B cell (primary cell): Measurements from ENCODE around the gene SRD5A1. TPM values are rescaled to one million over a fixed set of nuclear protein-coding genes. Genes with fewer than 3 reads are reported as not detected.
"Not testable (repeated sequence)": the region's sequence is repeated elsewhere in the genome, so short reads cannot be mapped to it uniquely, and the experiment has no call there.

Source experiments
- ATAC-seq: fragments of 200-7000 bp; cut with Tn5 transposase; one replicate; pipeline ENCODE4 v1.10.0; 2021; ENCODE audit warnings: low read depth, mild to moderate bottlenecking, moderate number of reproducible peaks, moderate library complexity
- CTCF ChIA-PET: fragments of 350-600 bp; sonication (Branson Sonifier 250); formaldehyde crosslinking; loops from one replicate; lab custom pipeline; 2021; ENCODE audit warnings: antibody characterized with exemption, inconsistent platforms; lab: Charles Lee
- POLR2A ChIA-PET: fragments of 350-600 bp; sonication (Branson Sonifier 250); formaldehyde crosslinking; loops from one replicate; lab custom pipeline; 2021; ENCODE audit warnings: antibody characterized with exemption; lab: Charles Lee
- DNase-seq: peaks from one replicate; pipeline ENCODE4 v3.0.0; 2013
- H2AFZ ChIP-seq: 2 replicates; pipeline ENCODE4 v1.6.1; 2012; ENCODE audit warnings: mild to moderate bottlenecking, low read depth, low read length; ENCODE audit not compliant: insufficient read depth, poor library complexity, severe bottlenecking
- H3K27ac ChIP-seq, 2 donors: 1 replicate in 1 of 2; 2 replicates in 1 of 2; pipeline ENCODE4 v1.5.1; 2012 to 2013; ENCODE audit warnings: low read length in 2 of 2, mild to moderate bottlenecking in 2 of 2, moderate library complexity in 1 of 2
- H3K27me3 ChIP-seq, 4 experiments: fragments of 200-600 bp in 1 of 4; sonication (generic) in 1 of 4; replicated peaks in 1 of 4; 1 replicate in 2 of 4; 2 replicates in 2 of 4; pipeline versions ENCODE4 v1.6.1 to v1.7.0; 2013 to 2016; ENCODE audit warnings: low read length in 3 of 4, mild to moderate bottlenecking in 2 of 4, mixed read lengths in 1 of 4, moderate library complexity in 1 of 4; ENCODE audit not compliant: insufficient read depth in 4 of 4, control insufficient read depth in 3 of 4; ENCODE audit errors: control extremely low read depth in 1 of 4
- H3K36me3 ChIP-seq, 2 experiments: replicated peaks in 1 of 2; 1 replicate in 1 of 2; 2 replicates in 1 of 2; pipeline versions ENCODE4 v1.6.1 to v1.7.1; 2013; ENCODE audit warnings: low read length in 1 of 2; ENCODE audit not compliant: insufficient read depth in 2 of 2, control insufficient read depth in 1 of 2; ENCODE audit errors: control extremely low read depth in 1 of 2, extremely low read depth in 1 of 2
- H3K4me1 ChIP-seq, 2 donors: fragments of 200-600 bp in 1 of 2; sonication (generic) in 1 of 2; 1 replicate in 1 of 2; 2 replicates in 1 of 2; pipeline versions ENCODE4 v1.5.1 to v1.6.1; 2013 to 2017; ENCODE audit warnings: low read length in 2 of 2; ENCODE audit not compliant: control insufficient read depth in 2 of 2, insufficient read depth in 2 of 2
- H3K4me2 ChIP-seq: replicated peaks from 2 replicates; pipeline ENCODE3; 2012; ENCODE audit warnings: mild to moderate bottlenecking, low read depth, low read length; ENCODE audit not compliant: poor library complexity, severe bottlenecking
- H3K4me3 ChIP-seq, 5 experiments: fragments of 200-600 bp in 1 of 5; sonication (generic) in 1 of 5; 1 replicate in 3 of 5; 2 replicates in 2 of 5; pipeline versions ENCODE4 v1.5.1 to v1.7.0; 2011 to 2016; ENCODE audit warnings: low read length in 4 of 5, mild to moderate bottlenecking in 4 of 5, low read depth in 2 of 5, control low read depth in 1 of 5, moderate library complexity in 1 of 5; ENCODE audit not compliant: insufficient read depth in 1 of 5; ENCODE audit errors: control extremely low read depth in 1 of 5, extremely low read depth in 1 of 5
- H3K79me2 ChIP-seq: fragments of 200-600 bp; sonication (generic); one replicate; pipeline ENCODE4 v1.6.0; 2016; ENCODE audit warnings: low read length; ENCODE audit not compliant: control insufficient read depth, insufficient read depth
- H3K9ac ChIP-seq: fragments of 200-600 bp; sonication (generic); 2 replicates; pipeline ENCODE4 v1.6.1; 2017; ENCODE audit warnings: mild to moderate bottlenecking, low read length, moderate library complexity
- H3K9me3 ChIP-seq, 3 donors: one replicate each; pipeline versions ENCODE4 v1.6.1 to v1.7.1; 2013; ENCODE audit warnings: low read length in 2 of 3; ENCODE audit not compliant: control insufficient read depth in 2 of 3, insufficient read depth in 1 of 3; ENCODE audit errors: control extremely low read depth in 1 of 3
- H4K20me1 ChIP-seq: 2 replicates; pipeline ENCODE4 v1.6.0; 2012; ENCODE audit warnings: mild to moderate bottlenecking, low read length; ENCODE audit not compliant: insufficient read depth, control insufficient read depth, poor library complexity, severe bottlenecking
- H3K27ac Mint-ChIP-seq: one replicate; pipeline ENCODE4 v1.8.0; 2021; ENCODE audit warnings: mixed read lengths
- H3K27me3 Mint-ChIP-seq: one replicate; pipeline ENCODE4 v1.8.0; 2021; ENCODE audit warnings: mixed read lengths
- H3K4me1 Mint-ChIP-seq: one replicate; pipeline ENCODE4 v1.8.0; 2021; ENCODE audit warnings: mixed read lengths
- H3K4me3 Mint-ChIP-seq: one replicate; pipeline ENCODE4 v1.8.0; 2021; ENCODE audit warnings: mixed read lengths
- H3K9me3 Mint-ChIP-seq: one replicate; pipeline ENCODE4 v1.8.0; 2022; ENCODE audit warnings: mixed read lengths; ENCODE audit not compliant: insufficient read depth
- EZH2 ChIP-seq: IDR thresholded peaks from 2 replicates; pipeline ENCODE4 v1.6.1; 2012; ENCODE audit warnings: borderline replicate concordance, low read depth, mild to moderate bottlenecking, moderate library complexity, low read length; ENCODE audit not compliant: insufficient read depth, poor library complexity, severe bottlenecking
- WGBS: methylation state at CpG from one replicate; pipeline ENCODE4 v1.1.5; 2013; ENCODE audit warnings: missing lambda C conversion rate; ENCODE audit not compliant: insufficient coverage; 5-methylcytosine and 5-hydroxymethylcytosine counted together
- intact Hi-C: fragments of 100-400 bp; cut with micrococcal nuclease; formaldehyde crosslinking; loops from one replicate; pipeline ENCODE4 v1.10.0; 2022
- polyA plus RNA-seq: library from polyadenylated mRNA; depleted of rRNA; stranded (reverse); fragments of >200 nt; gene quantifications from 2 replicates; pipeline ENCODE4 v1.2.3, GENCODE V29; 2012
- total RNA-seq, 2 donors: library from RNA; stranded (reverse); fragments of 120-200 nt in 1 of 2; gene quantifications; 1 replicate in 1 of 2; 2 replicates in 1 of 2; pipeline versions ENCODE4 v1.2.3 to v1.2.4, GENCODE V29; 2013 to 2022
- TF ChIP-seq, protein P1 (sequence below): fragments of 200-600 bp; IDR thresholded peaks from one replicate; pipeline ENCODE4 v1.8.0; 2022; ENCODE audit warnings: antibody characterized with exemption, mild to moderate bottlenecking

SRD5A1 gene
- total and polyA plus RNA-seq, 2 donors (not counting 1 experiment from before 2014, with no cell fraction given), result 17.2 to 29.2 TPM

DNA sequence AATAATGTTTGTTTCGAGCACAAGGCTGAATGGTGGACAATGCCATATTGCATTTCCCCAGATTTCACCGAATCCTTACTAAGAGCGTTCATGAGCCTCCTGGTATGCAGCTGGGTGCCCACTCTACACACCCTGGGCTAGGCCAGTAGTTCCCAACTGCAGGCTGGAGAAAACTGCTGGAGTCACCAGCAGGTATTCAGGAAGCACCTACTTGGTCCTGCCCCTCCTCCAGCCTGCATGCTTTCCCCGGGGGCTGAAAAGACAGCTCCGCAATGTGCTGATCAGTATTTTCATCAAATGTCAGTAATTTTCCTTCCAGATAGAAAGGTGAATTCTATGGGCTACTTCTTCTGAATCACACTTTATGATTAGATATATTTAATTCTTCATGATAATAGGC lies 34.4 kb downstream of the SRD5A1 start:
- no peaks in the 10 kb centered on the region for H3K9me3 Mint-ChIP-seq
- ChIA-PET POLR2A (no interaction called here), CTCF (no interaction called here)
- H3K36me3 ChIP-seq, result peaks cover 0 to 7% of the 10 kb centered on the region in 2 experiments
- H3K27ac Mint-ChIP-seq, result no peak overlapping the region
- no peaks in the 10 kb centered on the region for H3K27me3 Mint-ChIP-seq
- no peak overlapping the region for H3K4me3 Mint-ChIP-seq
- DNase-seq (no peak), ATAC-seq (no peak)
- H3K4me3 ChIP-seq, result no peak overlapping the region
- H3K4me1 Mint-ChIP-seq, result no peaks in the 10 kb centered on the region
- no peak overlapping the region for H2AFZ ChIP-seq
- TF ChIP-seq, protein P1, sequence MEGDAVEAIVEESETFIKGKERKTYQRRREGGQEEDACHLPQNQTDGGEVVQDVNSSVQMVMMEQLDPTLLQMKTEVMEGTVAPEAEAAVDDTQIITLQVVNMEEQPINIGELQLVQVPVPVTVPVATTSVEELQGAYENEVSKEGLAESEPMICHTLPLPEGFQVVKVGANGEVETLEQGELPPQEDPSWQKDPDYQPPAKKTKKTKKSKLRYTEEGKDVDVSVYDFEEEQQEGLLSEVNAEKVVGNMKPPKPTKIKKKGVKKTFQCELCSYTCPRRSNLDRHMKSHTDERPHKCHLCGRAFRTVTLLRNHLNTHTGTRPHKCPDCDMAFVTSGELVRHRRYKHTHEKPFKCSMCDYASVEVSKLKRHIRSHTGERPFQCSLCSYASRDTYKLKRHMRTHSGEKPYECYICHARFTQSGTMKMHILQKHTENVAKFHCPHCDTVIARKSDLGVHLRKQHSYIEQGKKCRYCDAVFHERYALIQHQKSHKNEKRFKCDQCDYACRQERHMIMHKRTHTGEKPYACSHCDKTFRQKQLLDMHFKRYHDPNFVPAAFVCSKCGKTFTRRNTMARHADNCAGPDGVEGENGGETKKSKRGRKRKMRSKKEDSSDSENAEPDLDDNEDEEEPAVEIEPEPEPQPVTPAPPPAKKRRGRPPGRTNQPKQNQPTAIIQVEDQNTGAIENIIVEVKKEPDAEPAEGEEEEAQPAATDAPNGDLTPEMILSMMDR, result no peak
- no peak for TF ChIP-seq EZH2
- WGBS, result 98% methylated on average over 3 of the region's 5 CpGs
- no peak overlapping the region for H3K4me2 ChIP-seq
- H3K79me2 ChIP-seq, result no peaks in the 10 kb centered on the region
- no peaks in the 10 kb centered on the region for H4K20me1 ChIP-seq
- no peak overlapping the region for H3K27ac ChIP-seq
- no peaks in the 10 kb centered on the region for H3K4me1 ChIP-seq
- no peak overlapping the region for H3K9ac ChIP-seq
- H3K9me3 ChIP-seq, result peaks cover 0 to 5% (median 1%) of the 10 kb centered on the region in 3 donors
- H3K27me3 ChIP-seq, result no peaks in the 10 kb centered on the region
- intact Hi-C loops, result no loop called here

DNA sequence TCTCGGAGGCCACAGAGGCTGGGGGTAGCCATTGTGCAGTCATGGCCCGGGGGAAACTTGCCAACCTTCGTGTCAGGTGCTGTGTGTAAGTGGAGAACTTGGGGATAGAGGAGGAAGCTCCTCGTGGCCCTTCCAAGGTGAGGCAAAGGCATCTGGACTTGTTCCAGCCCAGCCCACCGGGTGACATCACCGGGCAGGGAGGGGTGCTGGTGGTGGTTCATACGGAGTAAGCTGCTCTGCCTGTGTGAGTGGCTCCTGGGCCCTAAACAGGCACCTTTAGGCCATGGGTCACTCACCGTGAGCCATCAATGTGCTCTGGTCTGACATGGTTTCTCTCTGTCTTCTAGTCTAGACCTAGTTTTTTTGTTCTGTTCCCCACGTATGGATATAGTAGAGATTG lies 35.5 kb downstream of the SRD5A1 start:
- DNase-seq, H3K4me2 ChIP-seq, H3K27ac ChIP-seq, POLR2A ChIA-PET, H3K9me3 ChIP-seq, H3K9ac ChIP-seq, H3K27me3 Mint-ChIP-seq, H3K27ac Mint-ChIP-seq, H2AFZ ChIP-seq, intact Hi-C loops, ATAC-seq, CTCF ChIA-PET, H3K36me3 ChIP-seq, H3K4me3 Mint-ChIP-seq, H3K9me3 Mint-ChIP-seq, H3K4me3 ChIP-seq, H3K4me1 Mint-ChIP-seq, H3K27me3 ChIP-seq, H4K20me1 ChIP-seq, H3K79me2 ChIP-seq, H3K4me1 ChIP-seq: not testable (repeated sequence)
- WGBS, result 98% methylated on average over 7 of the region's 9 CpGs
